Kidney (tissue), 14 donors: ENCODE measurements around the gene APP. TPM values are rescaled to one million over a fixed set of nuclear protein-coding genes. Genes with fewer than 3 reads are reported as not detected.

Source experiments
- DNase-seq, 5 donors: peaks; one replicate each; pipeline ENCODE4 v3.0.0-alpha.2; 2013 to 2020
- FAIRE-seq: peaks from 2 replicates; lab custom pipeline; 2012; peaks lifted over from hg19 to GRCh38; lab: Jason Lieb, UNC
- H3K27ac ChIP-seq, 2 donors: one replicate each; pipeline ENCODE4 v1.7.0; 2013; ENCODE audit warnings: low read depth in 2 of 2, low read length in 2 of 2, inconsistent platforms in 1 of 2
- H3K27me3 ChIP-seq: one replicate; pipeline ENCODE4 v1.7.1; 2013; ENCODE audit warnings: low read length, inconsistent platforms; ENCODE audit not compliant: control insufficient read depth, insufficient read depth
- H3K36me3 ChIP-seq, 3 donors: one replicate each; pipeline versions ENCODE4 v1.7.0 to v1.7.1; 2013; ENCODE audit warnings: low read length in 3 of 3, control low read depth in 1 of 3, inconsistent platforms in 1 of 3; ENCODE audit not compliant: insufficient read depth in 3 of 3, control insufficient read depth in 2 of 3
- H3K4me1 ChIP-seq, 3 donors: one replicate each; pipeline versions ENCODE4 v1.7.0 to v1.7.1; 2013; ENCODE audit warnings: low read length in 3 of 3, inconsistent platforms in 1 of 3, low read depth in 1 of 3; ENCODE audit not compliant: control insufficient read depth in 2 of 3, insufficient read depth in 2 of 3
- H3K4me3 ChIP-seq, 3 donors: one replicate each; pipeline versions ENCODE4 v1.7.0 to v1.8.1; 2013; ENCODE audit warnings: low read length in 3 of 3, control low read depth in 1 of 3, inconsistent platforms in 1 of 3
- H3K9ac ChIP-seq, 3 donors: one replicate each; pipeline versions ENCODE4 v1.7.0 to v1.7.1; 2013; ENCODE audit warnings: low read length in 3 of 3, control low read depth in 1 of 3, inconsistent platforms in 1 of 3
- H3K9me3 ChIP-seq, 3 donors: one replicate each; pipeline versions ENCODE4 v1.7.0 to v1.7.1; 2013; ENCODE audit warnings: low read length in 3 of 3, control low read depth in 1 of 3, inconsistent platforms in 1 of 3; ENCODE audit not compliant: control insufficient read depth in 2 of 3, insufficient read depth in 1 of 3
- CTCF ChIP-seq: IDR thresholded peaks from 3 replicates; pipeline ENCODE4 v1.5.1; 2012; ENCODE audit warnings: mild to moderate bottlenecking, moderate library complexity, borderline replicate concordance; ENCODE audit not compliant: insufficient read depth; ENCODE audit errors: extremely low read depth
- intact Hi-C: fragments of 100-400 bp; cut with DNase I; formaldehyde crosslinking; loops from one replicate; pipeline ENCODE4 v1.11.1; 2022
- polyA plus RNA-seq: library from polyadenylated mRNA; stranded (reverse); fragments of 350-450 nt; fragmentation: Illumina TruSeq; extraction: RNeasy Lipid Tissue Mini Kit (QIAGEN cat#74804); gene quantifications from one replicate; pipeline ENCODE4 v1.2.3, GENCODE V29; 2014; ENCODE audit warnings: low read depth, low replicate concordance; ENCODE audit not compliant: insufficient read depth
- total RNA-seq: library from RNA; stranded (reverse); fragmentation: NEBNext Ultra II Directional; extraction: Animal tissue kit (Norgen Biotek cat#: 25700); gene quantifications from one replicate; pipeline ENCODE4 v1.2.1, GENCODE V29; 2021
- donor health status: control.
- donor health status: control.
- donor health status: control.
- donor health status: control.
- donor health status: control.
- donor health status: DM: yes; HTN: yes; CAD: no.
- donor health status: Normal renal cell carcinoma (clear cell type).

The APP gene
- total and polyA plus RNA-seq, 2 donors from 2014 or later = 472 to 1,303 TPM

- FAIRE-seq (no peak), DNase-seq (no peak)
- Histone ChIP-seq H3K4me3 (no peak overlapping the region), H3K9me3 (no peaks in the 10 kb centered on the region), H3K27me3 (no peaks in the 10 kb centered on the region), H3K9ac (no peak overlapping the region), H3K36me3 (peaks cover 0 to 5% (median 0%) of the 10 kb centered on the region in 3 donors), H3K27ac (peak overlapping the region; percentile 55 to 79), H3K4me1 (peaks cover 0 to 7% (median 4%) of the 10 kb centered on the region in 3 donors)
- TF ChIP-seq CTCF = no peak
- intact Hi-C loops = no loop called here
Measured at GRCh38 chr21:25963181-25963580, 207.4 kb downstream of the APP start.

GRCh38 chr21:25961042-25961441, 209.5 kb downstream of the APP start:
- Histone ChIP-seq H3K9ac (no peak overlapping the region), H3K4me3 (no peak overlapping the region), H3K9me3 (no peaks in the 10 kb centered on the region), H3K36me3 (peaks cover 0 to 3% (median 0%) of the 10 kb centered on the region in 3 donors), H3K27ac (no peak overlapping the region), H3K27me3 (no peaks in the 10 kb centered on the region), H3K4me1 (peaks cover 0 to 7% (median 4%) of the 10 kb centered on the region in 3 donors)
- FAIRE-seq (no peak), DNase-seq (no peak)
- intact Hi-C loops = no loop called here
- TF ChIP-seq CTCF = no peak

DNA sequence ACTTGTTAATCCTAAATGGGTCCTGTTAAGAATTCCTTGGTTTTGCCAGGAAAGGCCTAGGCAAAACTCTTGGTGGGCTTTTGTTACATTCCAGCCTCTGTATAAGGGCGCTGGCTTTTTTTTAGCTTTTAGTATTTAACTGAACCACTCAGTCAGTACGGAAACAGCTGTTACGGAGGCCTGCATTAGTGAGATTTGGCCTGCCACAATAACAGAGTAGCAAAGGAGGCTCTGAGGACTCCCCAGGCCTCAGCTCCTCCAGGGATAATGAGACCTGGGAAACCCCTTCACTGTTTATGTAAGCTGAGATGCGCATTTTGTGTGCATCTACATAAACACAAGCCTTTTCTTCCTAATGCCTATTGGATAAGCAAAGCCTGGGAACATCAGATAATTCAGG, 210.2 kb downstream of the APP start:
- intact Hi-C loops = no loop called here
- Histone ChIP-seq H3K27ac (no peak overlapping the region), H3K27me3 (no peaks in the 10 kb centered on the region), H3K4me3 (no peak overlapping the region), H3K9me3 (no peaks in the 10 kb centered on the region), H3K4me1 (peaks cover 0 to 7% (median 4%) of the 10 kb centered on the region in 3 donors), H3K9ac (no peak overlapping the region), H3K36me3 (peaks cover 0 to 3% (median 0%) of the 10 kb centered on the region in 3 donors)
- TF ChIP-seq CTCF = no peak
- DNase-seq (no peak), FAIRE-seq (no peak)

GRCh38 chr21:25959799-25960198, 210.8 kb downstream of the APP start:
- Histone ChIP-seq H3K9ac (no peak overlapping the region), H3K4me3 (no peak overlapping the region), H3K27me3 (no peaks in the 10 kb centered on the region), H3K9me3 (no peaks in the 10 kb centered on the region), H3K27ac (no peak overlapping the region), H3K4me1 (peaks cover 0 to 7% (median 4%) of the 10 kb centered on the region in 3 donors), H3K36me3 (peaks cover 0 to 4% (median 0%) of the 10 kb centered on the region in 3 donors)
- FAIRE-seq (no peak), DNase-seq (no peak)
- intact Hi-C loops = no loop called here
- TF ChIP-seq CTCF = no peak
